H1 (cell line): ENCODE measurements around the gene CMC4. TPM values are rescaled to one million over a fixed set of nuclear protein-coding genes. Genes with fewer than 3 reads are reported as not detected.

ENCODE experiments used
- ATF3 ChIP-seq: IDR thresholded peaks from 2 replicates; pipeline ENCODE4 v1.6.1; 2011; ENCODE audit warnings: low read depth, mild to moderate bottlenecking, low read length; ENCODE audit not compliant: insufficient read depth
- CHD1 ChIP-seq: IDR thresholded peaks from 2 replicates; pipeline ENCODE4 v1.6.1; 2012; ENCODE audit warnings: low read depth, low read length, improper control_type of control experiment
- CREB1 ChIP-seq: IDR thresholded peaks from 2 replicates; pipeline ENCODE4 v1.6.1; 2012; ENCODE audit warnings: inconsistent platforms
- CTCF ChIP-seq, 3 experiments: IDR thresholded peaks; 1 replicate in 2 of 3; 2 replicates in 1 of 3; pipeline versions ENCODE4 v1.5.1 to v1.6.1; 2011; ENCODE audit warnings: low read length in 3 of 3, mild to moderate bottlenecking in 3 of 3, inconsistent platforms in 2 of 3, low read depth in 1 of 3, moderate library complexity in 1 of 3; ENCODE audit not compliant: insufficient read depth in 1 of 3; ENCODE audit errors: control extremely low read depth in 1 of 3
- EZH2 ChIP-seq: fragments of 200-600 bp; sonication (generic); IDR thresholded peaks from 2 replicates; pipeline ENCODE4 v1.7.1; 2012; ENCODE audit warnings: low read depth, mild to moderate bottlenecking, moderate library complexity, low read length, inconsistent platforms; ENCODE audit not compliant: severe bottlenecking
- GABPA ChIP-seq: IDR thresholded peaks from 2 replicates; pipeline ENCODE4 v1.6.1; 2011; ENCODE audit warnings: mild to moderate bottlenecking, low read length, moderate library complexity, borderline replicate concordance; ENCODE audit not compliant: insufficient read depth
- HDAC2 ChIP-seq, 2 experiments: fragments of 300-600 bp in 1 of 2; sonication (generic) in 1 of 2; IDR thresholded peaks; 2 replicates each; pipeline ENCODE4 v1.6.1; 2011 to 2012; ENCODE audit warnings: low read depth in 2 of 2, low read length in 2 of 2, mild to moderate bottlenecking in 2 of 2, moderate library complexity in 2 of 2, borderline replicate concordance in 1 of 2, inconsistent platforms in 1 of 2
- HDAC6 ChIP-seq: IDR thresholded peaks from one replicate; pipeline ENCODE4 v1.7.1; 2012; ENCODE audit warnings: low read depth, mild to moderate bottlenecking, inconsistent platforms, low read length, moderate library complexity
- JUND ChIP-seq: IDR thresholded peaks from 2 replicates; pipeline ENCODE4 v1.6.1; 2011; ENCODE audit warnings: mild to moderate bottlenecking, improper control_type of control experiment, low read length
- KDM1A ChIP-seq: fragments of 200-600, 300-600 bp; sonication (generic); IDR thresholded peaks from 2 replicates; pipeline ENCODE4 v1.7.1; 2016; ENCODE audit warnings: mild to moderate bottlenecking, low read length, borderline replicate concordance
- MAFK ChIP-seq: IDR thresholded peaks from 2 replicates; pipeline ENCODE4 v1.6.1; 2012; ENCODE audit warnings: low read depth, mild to moderate bottlenecking, improper control_type of control experiment, low read length
- NANOG ChIP-seq: IDR thresholded peaks from 2 replicates; pipeline ENCODE4 v1.6.1; 2011; ENCODE audit warnings: low read length, low read depth, mild to moderate bottlenecking, inconsistent platforms; ENCODE audit not compliant: insufficient read depth, poor library complexity, severe bottlenecking
- POU5F1 ChIP-seq: IDR thresholded peaks from 2 replicates; pipeline ENCODE4 v1.6.1; 2011; ENCODE audit warnings: low read depth, mild to moderate bottlenecking, low read length, moderate library complexity
- RAD21 ChIP-seq, 2 experiments: IDR thresholded peaks in 1 of 2; conservative IDR thresholded peaks in 1 of 2; 2 replicates each; pipeline ENCODE4 v1.6.1; 2011; ENCODE audit warnings: low read depth in 2 of 2, low read length in 2 of 2, improper control_type of control experiment in 1 of 2, inconsistent platforms in 1 of 2, mild to moderate bottlenecking in 1 of 2, moderate library complexity in 1 of 2
- RBBP5 ChIP-seq: IDR thresholded peaks from 2 replicates; pipeline ENCODE4 v1.7.1; 2012; ENCODE audit warnings: low read depth, mild to moderate bottlenecking, inconsistent platforms, low read length, moderate library complexity, borderline replicate concordance
- SP1 ChIP-seq: IDR thresholded peaks from 2 replicates; pipeline ENCODE4 v1.6.1; 2011; ENCODE audit warnings: low read depth, low read length
- SRF ChIP-seq: IDR thresholded peaks from 2 replicates; pipeline ENCODE4 v1.6.1; 2011; ENCODE audit warnings: mild to moderate bottlenecking, low read depth, low read length, moderate library complexity
- TAF7 ChIP-seq: optimal IDR thresholded peaks from 2 replicates; pipeline ENCODE3; 2011; ENCODE audit warnings: low read depth, mild to moderate bottlenecking, inconsistent platforms, low read length, moderate library complexity, borderline replicate concordance
- TCF12 ChIP-seq: IDR thresholded peaks from 2 replicates; pipeline ENCODE4 v1.6.1; 2011; ENCODE audit warnings: low read depth, mild to moderate bottlenecking, low read length
- TEAD4 ChIP-seq: IDR thresholded peaks from 2 replicates; pipeline ENCODE4 v1.6.1; 2012; ENCODE audit warnings: low read depth, low read length, inconsistent platforms, mixed read lengths
- polyA plus RNA-seq, 7 experiments: library from polyadenylated mRNA; depleted of rRNA in 3 of 7; stranded (reverse) in 5 of 7; unstranded in 2 of 7; fragments of >200 nt in 5 of 7; fragments of 200-250 nt in 2 of 7; gene quantifications; 1 replicate in 5 of 7; 2 replicates in 1 of 7; 4 replicates in 1 of 7; pipeline versions ENCODE4 v1.2.1 to v1.2.3, GENCODE V29; 2011 to 2013; ENCODE audit warnings: missing spikeins in 2 of 7, mixed read lengths in 2 of 7
- total RNA-seq: library from RNA; stranded (reverse); fragmentation: NEBNext Ultra II Directional; extraction: Animal tissue kit (Norgen Biotek cat#: 25700); gene quantifications from 2 replicates; pipeline ENCODE4 v1.2.1, GENCODE V29; 2021

The CMC4 gene
- total and polyA plus RNA-seq, 2 of the 8 experiments (the other 6 are each of a cell fraction or from before 2014, with no cell fraction given), result 6.0 to 8.8 TPM

- TF ChIP-seq RAD21 (IDR thresholded peaks at IDR 0.05 in 1 of 2, conservative IDR thresholded peaks at IDR 0.05 in 1 of 2; ENCODE audit: low read depth in 2 of 2, low read length in 2 of 2) (peak; percentile 57 to 58), RBBP5 (no peak), MAFK (no peak), HDAC6 (no peak), TAF7 (no peak), EZH2 (no peak), TCF12 (no peak), CREB1 (peak; percentile 79), GABPA (no peak), KDM1A (no peak), TEAD4 (peak; percentile 91), SP1 (no peak), HDAC2 (IDR thresholded peaks at IDR 0.05; ENCODE audit: borderline replicate concordance in 1 of 2, low read depth in 2 of 2, low read length in 2 of 2) (no peak), POU5F1 (no peak), CTCF (IDR thresholded peaks at IDR 0.05; ENCODE audit: control extremely low read depth in 1 of 3, insufficient read depth in 1 of 3, low read depth in 1 of 3, low read length in 3 of 3) (peak; percentile 62 to 80 (median 68)), CHD1 (no peak), JUND (no peak), ATF3 (no peak), SRF (no peak), NANOG (no peak)
Observed at GRCh38 chrX:155056877-155057792, 13.8 kb downstream of the CMC4 start (continued).
